Thymus (tissue), 11 donors: ENCODE measurements around the gene HTR2B. TPM values are rescaled to one million over a fixed set of nuclear protein-coding genes. Genes with fewer than 3 reads are reported as not detected.

Experiments
- DNase-seq, 9 donors: peaks; one replicate each; pipeline ENCODE4 v3.0.0-alpha.2; 2013; ENCODE audit warnings: low spot score in 9 of 9, low read depth in 6 of 9, missing footprints in 1 of 9
- H3K27ac ChIP-seq, 2 donors: one replicate each; pipeline ENCODE4 v1.5.1; 2013; ENCODE audit warnings: control low read depth in 1 of 2, low read depth in 1 of 2, low read length in 1 of 2, mild to moderate bottlenecking in 1 of 2, moderate library complexity in 1 of 2
- H3K27me3 ChIP-seq, 2 donors: one replicate each; pipeline ENCODE4 v1.5.1; 2013; ENCODE audit warnings: low read length in 1 of 2; ENCODE audit not compliant: control insufficient read depth in 2 of 2, insufficient read depth in 1 of 2
- H3K36me3 ChIP-seq, 2 donors: one replicate each; pipeline ENCODE4 v1.5.1; 2013; ENCODE audit warnings: low read length in 1 of 2, mild to moderate bottlenecking in 1 of 2, moderate library complexity in 1 of 2; ENCODE audit not compliant: control insufficient read depth in 2 of 2, insufficient read depth in 2 of 2
- H3K4me1 ChIP-seq, 2 donors: one replicate each; pipeline ENCODE4 v1.5.1; 2013; ENCODE audit warnings: low read length in 2 of 2; ENCODE audit not compliant: control insufficient read depth in 2 of 2, insufficient read depth in 2 of 2
- H3K4me3 ChIP-seq, 2 donors: one replicate each; pipeline ENCODE4 v1.5.1; 2013; ENCODE audit warnings: low read length in 2 of 2, control low read depth in 1 of 2, mild to moderate bottlenecking in 1 of 2
- H3K9me3 ChIP-seq, 2 donors: one replicate each; pipeline ENCODE4 v1.5.1; 2013; ENCODE audit warnings: low read length in 1 of 2, mild to moderate bottlenecking in 1 of 2; ENCODE audit not compliant: control insufficient read depth in 2 of 2, insufficient read depth in 1 of 2
- WGBS: extraction: QIAGEN DNeasy Blood & Tissue Kit; methylation state at CpG from one replicate; pipeline ENCODE4 v1.1.7; 2013; 5-methylcytosine and 5-hydroxymethylcytosine counted together
- polyA plus RNA-seq: library from polyadenylated mRNA; stranded (reverse); fragments of 200-250 nt; gene quantifications from one replicate; pipeline ENCODE4 v1.2.3, GENCODE V29; 2013
- total RNA-seq: library from RNA; stranded (reverse); fragments of 120-200 nt; gene quantifications from one replicate; pipeline ENCODE4 v1.2.4, GENCODE V29; 2013
- donor health status: healthy.

HTR2B gene
- total and polyA plus RNA-seq, 2 donors = 0.84 to 1.1 TPM

DNA sequence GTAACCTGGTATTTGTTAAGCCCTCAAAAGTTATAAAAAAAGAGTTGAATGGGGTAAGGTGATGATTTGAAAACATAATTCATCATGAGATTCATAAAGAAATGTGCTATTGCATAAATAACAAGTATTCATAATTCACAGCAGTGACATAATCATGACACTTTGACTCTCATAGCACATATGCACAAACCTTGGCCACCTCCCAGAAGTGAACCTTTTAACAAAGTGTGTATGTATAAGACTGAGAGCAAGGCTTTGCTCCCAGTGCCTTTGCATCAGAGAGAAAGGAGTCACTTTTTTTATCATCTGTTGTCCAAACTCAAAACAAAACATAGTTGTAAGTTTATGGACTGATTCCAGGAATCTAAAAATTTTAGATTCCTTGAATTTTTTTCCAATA, 15.0 kb upstream of the HTR2B start:
- H3K9me3 ChIP-seq = no peaks in the 10 kb centered on the region
- DNase-seq = no peak
- no peak overlapping the region for H3K4me3 ChIP-seq
- H3K4me1 ChIP-seq = no peaks in the 10 kb centered on the region
- H3K27ac ChIP-seq = no peak overlapping the region
- H3K27me3 ChIP-seq = no peaks in the 10 kb centered on the region
- peaks cover 5% of the 10 kb centered on the region in 2 donors for H3K36me3 ChIP-seq

DNA sequence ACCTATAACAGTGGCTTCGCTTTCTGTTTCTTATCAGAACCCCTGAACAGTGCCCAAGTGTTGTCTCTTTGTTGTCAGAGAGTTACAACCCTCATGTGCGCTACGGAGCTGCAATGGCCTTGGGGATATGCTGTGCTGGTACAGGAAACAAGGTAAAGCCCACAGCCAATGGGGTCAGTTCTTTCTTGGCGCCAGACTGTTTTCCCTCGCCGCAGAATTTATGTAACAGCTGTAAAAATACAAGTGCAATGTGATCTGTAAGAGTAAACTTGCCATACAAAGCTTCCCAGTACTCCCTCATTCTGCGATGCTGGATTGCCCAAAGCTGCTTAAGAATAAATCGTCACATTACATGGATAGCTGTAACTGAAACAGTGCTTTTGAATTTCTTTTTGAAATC, 13.9 kb upstream of the HTR2B start:
- Histone ChIP-seq H3K4me3 (no peak overlapping the region), H3K4me1 (no peaks in the 10 kb centered on the region), H3K27ac (no peak overlapping the region), H3K27me3 (no peaks in the 10 kb centered on the region), H3K9me3 (no peaks in the 10 kb centered on the region), H3K36me3 (peaks cover 5% of the 10 kb centered on the region in 2 donors)
- no peak for DNase-seq
- WGBS = 98% methylated on average over 8 of the region's 8 CpGs

DNA sequence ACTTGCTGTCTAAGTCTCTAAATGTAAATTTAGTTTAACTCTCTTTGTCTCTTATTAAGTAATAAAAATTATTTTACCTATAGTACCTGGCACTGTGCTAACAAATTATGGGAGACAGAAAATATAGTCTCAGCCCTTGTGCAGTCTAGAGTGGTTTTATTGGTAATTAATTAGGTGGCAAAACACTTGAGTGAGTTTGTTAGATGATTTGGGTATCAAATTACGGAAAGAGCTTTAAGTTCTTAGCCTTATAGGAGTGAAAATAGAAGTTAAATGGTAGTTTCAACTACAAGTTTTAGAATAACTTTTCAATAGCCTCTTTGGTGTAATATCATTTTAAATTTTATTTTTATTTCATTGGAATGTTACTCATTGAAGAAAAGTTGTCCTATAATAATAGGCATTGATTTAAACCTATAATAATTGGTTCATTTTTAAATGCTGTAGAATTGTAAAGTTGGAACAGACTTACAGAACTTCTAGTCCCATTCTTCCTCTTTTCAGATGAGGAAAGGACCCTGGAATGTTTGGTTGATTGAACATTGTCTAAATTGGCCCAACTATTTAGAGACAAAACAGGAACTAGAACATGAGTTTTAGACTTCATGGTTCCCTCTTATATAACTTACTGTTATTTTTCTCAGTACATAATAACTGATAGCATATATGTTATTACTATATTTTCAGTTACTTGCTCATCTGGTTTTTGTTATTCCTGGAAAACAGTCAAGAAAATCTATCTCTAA, 10.2 kb upstream of the HTR2B start:
- Histone ChIP-seq H3K4me1 (no peaks in the 10 kb centered on the region), H3K27ac (no peak overlapping the region), H3K9me3 (no peaks in the 10 kb centered on the region), H3K36me3 (peaks cover 3% of the 10 kb centered on the region in 2 donors), H3K4me3 (no peak overlapping the region), H3K27me3 (no peaks in the 10 kb centered on the region)
- WGBS = 96% methylated on average over 1 of the region's 1 CpG
- no peak for DNase-seq

DNA sequence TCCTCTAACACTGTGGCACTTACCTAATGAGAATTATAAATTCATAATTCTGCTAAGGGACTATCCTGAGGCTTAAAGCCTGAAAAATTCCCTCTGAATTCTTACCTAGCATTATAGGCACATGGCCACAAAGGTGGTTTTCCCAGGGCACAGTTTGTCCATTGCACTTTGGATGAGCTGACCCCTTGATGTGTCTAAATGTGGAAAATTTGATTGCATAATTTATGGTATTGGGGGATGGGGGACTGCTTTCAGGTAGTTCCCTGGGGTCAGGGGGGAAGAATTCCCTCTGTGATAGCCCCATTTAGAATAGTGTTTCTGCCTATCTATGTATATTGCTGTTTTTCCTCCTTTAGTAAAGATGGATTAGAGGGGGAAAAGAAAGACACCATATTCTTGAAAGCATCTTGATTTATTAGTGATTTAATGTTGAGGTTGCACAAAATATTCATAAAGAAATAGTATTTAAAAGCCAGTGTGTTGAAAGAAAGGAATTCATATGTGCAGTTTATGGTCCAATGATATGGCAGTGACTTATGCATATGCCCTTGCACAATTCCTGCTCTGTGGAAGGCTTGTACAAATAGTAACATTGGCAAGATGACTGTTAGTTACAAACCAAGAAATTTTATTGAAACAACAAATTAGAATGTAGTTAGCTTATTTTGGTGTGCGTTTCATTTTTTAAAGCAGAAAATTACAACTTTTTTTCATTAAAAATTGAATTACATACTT, 8.7 kb upstream of the HTR2B start:
- Histone ChIP-seq H3K4me3 (no peak overlapping the region), H3K4me1 (no peaks in the 10 kb centered on the region), H3K9me3 (no peaks in the 10 kb centered on the region), H3K27ac (no peak overlapping the region), H3K36me3 (peaks cover 0 to 3% of the 10 kb centered on the region in 2 donors), H3K27me3 (no peaks in the 10 kb centered on the region)
- DNase-seq = no peak
- WGBS = 100% methylated on average over 1 of the region's 1 CpG

DNA sequence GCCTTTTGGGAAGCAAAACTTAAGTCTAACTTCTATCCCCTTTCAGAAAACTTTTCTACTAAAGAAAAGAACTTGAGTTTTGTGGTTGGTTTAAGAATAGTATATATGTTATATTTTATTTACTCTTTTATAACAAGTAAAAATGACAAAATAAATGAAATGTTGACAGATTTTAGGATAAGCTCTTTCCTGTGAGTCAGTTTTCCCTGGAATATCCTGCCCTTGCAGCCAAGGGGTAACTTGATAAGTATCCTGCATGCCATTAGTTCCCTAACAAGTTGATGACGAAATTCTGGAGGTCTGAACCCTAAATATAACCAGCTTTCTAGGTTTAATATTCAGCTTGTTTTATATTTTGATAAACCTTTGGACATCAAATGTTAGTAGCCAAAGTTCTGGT, 7.3 kb upstream of the HTR2B start:
- no peak for DNase-seq
- no peaks in the 10 kb centered on the region for H3K36me3 ChIP-seq
- WGBS = 96% methylated on average over 1 of the region's 1 CpG
- no peaks in the 10 kb centered on the region for H3K9me3 ChIP-seq
- no peaks in the 10 kb centered on the region for H3K27me3 ChIP-seq
- H3K4me1 ChIP-seq = no peaks in the 10 kb centered on the region
- H3K4me3 ChIP-seq = no peak overlapping the region
- H3K27ac ChIP-seq = no peak overlapping the region

DNA sequence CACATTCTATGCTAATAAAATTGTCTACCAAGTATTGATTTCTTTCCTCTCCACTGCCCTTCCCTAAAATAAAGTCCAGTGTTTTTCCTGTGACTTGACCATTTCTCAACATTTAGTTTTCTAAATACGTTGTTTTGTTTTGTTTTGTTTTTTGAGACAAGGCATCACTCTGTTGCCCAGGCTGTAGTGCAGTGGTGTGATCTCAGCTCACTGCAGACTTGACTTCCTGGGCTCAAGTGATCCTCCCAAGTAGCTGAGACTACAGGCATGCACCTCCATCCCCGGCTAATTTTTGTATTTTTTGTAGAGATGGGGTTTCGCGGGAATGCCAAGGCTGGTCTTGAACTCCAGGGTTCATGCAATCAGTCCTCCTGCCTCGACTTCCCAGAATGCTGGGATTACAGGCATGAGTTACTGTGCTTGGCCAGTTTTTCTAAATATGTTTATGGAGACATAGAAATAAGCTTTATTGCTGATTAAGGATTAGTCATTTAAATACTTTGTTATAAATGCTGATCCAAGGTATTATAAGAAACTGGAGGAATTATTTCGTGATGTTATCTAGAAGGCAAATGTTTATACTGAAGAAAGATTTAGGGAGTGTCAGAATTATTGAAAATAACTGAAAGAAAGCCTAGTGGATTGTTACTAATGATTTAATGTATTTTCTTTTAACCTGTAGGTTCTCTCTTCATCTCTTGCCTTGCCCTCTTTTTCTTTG, 5.7 kb upstream of the HTR2B start:
- H3K4me1 ChIP-seq = peaks cover 0 to 4% of the 10 kb centered on the region in 2 donors
- H3K36me3 ChIP-seq = no peaks in the 10 kb centered on the region
- H3K27ac ChIP-seq = no peak overlapping the region
- DNase-seq = no peak
- H3K27me3 ChIP-seq = no peaks in the 10 kb centered on the region
- no peaks in the 10 kb centered on the region for H3K9me3 ChIP-seq
- WGBS = 98% methylated on average over 6 of the region's 6 CpGs
- H3K4me3 ChIP-seq = no peak overlapping the region

DNA sequence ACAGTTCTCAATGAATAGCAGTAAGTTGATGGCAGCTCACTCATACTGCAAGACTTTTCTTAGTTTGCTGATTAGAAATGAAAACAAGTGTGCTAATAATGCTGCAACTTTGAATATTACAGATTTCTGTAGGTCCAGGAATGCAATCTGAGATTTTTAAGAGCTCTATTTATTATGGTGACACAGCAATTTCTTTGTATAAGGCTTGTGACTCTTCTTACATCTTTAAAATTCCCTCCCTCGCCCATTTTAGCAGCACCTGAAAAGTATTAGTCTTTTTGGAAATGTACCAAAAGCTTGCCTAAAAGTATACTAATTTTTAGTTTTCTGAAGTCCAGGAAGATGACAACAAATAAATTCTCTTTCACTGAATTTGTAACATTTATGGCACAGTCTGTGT, 4.4 kb upstream of the HTR2B start:
- Histone ChIP-seq H3K36me3 (no peaks in the 10 kb centered on the region), H3K27me3 (no peaks in the 10 kb centered on the region), H3K4me1 (peaks cover 0 to 4% of the 10 kb centered on the region in 2 donors), H3K9me3 (no peaks in the 10 kb centered on the region), H3K27ac (no peak overlapping the region), H3K4me3 (no peak overlapping the region)
- no peak for DNase-seq
- WGBS = 93% methylated on average over 1 of the region's 1 CpG

DNA sequence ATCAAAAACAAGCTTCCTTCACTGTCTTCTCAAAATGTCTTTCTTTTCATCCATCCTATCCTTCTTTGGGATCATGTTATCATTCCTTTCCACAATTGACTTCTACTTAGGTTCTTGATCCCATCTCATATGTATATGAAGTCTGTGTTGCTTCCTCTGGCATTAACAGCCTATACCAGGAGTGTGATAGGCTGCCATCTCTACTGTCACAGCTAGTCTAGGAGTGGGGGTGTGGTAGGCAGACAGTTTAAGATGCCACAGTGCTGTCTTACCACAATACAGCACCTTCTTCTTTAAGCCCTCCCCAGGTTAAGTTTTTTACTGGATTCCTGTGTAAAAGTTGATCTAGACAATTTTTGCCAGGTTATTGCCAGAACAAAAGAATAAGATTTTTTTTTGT, 3.7 kb upstream of the HTR2B start:
- peak in 2 of 9 donors; percentile 4 to 29 for DNase-seq
- Histone ChIP-seq H3K9me3 (no peaks in the 10 kb centered on the region), H3K4me3 (no peak overlapping the region), H3K36me3 (no peaks in the 10 kb centered on the region), H3K27ac (no peak overlapping the region), H3K4me1 (peaks cover 0 to 4% of the 10 kb centered on the region in 2 donors), H3K27me3 (no peaks in the 10 kb centered on the region)

DNA sequence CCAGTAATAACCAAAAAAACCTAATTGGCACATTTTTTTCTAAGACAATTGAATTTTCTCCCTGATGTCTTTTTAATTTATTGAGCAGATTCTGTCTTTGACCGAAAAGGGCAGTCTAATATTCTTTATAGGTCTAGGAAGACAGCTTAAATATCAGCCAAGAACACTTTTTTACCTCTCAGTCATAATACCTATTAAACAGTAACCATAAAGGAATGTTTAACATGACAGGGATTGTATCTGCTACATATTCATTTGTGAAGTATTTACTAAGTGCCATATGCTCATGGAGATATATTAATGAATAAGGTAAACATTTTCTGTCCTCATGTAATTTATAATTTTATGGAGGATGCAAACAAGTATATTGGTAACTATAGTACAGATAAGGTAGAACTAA, 3.1 kb upstream of the HTR2B start:
- H3K27me3 ChIP-seq = no peaks in the 10 kb centered on the region
- WGBS = 100% methylated on average over 1 of the region's 1 CpG
- peaks cover 0 to 4% of the 10 kb centered on the region in 2 donors for H3K4me1 ChIP-seq
- DNase-seq = no peak
- H3K9me3 ChIP-seq = no peaks in the 10 kb centered on the region
- no peaks in the 10 kb centered on the region for H3K36me3 ChIP-seq
- H3K4me3 ChIP-seq = no peak overlapping the region
- no peak overlapping the region for H3K27ac ChIP-seq
